Activated CD4-positive, alpha-beta T cell treated with anti-CD3 and anti-CD28 coated beads for 1 hour (primary cell): Measurements from ENCODE around the gene LRRC47.

Source experiments
- DNase-seq: peaks from one replicate; pipeline ENCODE4 v3.0.0-alpha.2; 2020

LRRC47 gene

GRCh38 chr1:3731583-3732433, 64.5 kb downstream of the LRRC47 start:
- no peak for DNase-seq

DNA sequence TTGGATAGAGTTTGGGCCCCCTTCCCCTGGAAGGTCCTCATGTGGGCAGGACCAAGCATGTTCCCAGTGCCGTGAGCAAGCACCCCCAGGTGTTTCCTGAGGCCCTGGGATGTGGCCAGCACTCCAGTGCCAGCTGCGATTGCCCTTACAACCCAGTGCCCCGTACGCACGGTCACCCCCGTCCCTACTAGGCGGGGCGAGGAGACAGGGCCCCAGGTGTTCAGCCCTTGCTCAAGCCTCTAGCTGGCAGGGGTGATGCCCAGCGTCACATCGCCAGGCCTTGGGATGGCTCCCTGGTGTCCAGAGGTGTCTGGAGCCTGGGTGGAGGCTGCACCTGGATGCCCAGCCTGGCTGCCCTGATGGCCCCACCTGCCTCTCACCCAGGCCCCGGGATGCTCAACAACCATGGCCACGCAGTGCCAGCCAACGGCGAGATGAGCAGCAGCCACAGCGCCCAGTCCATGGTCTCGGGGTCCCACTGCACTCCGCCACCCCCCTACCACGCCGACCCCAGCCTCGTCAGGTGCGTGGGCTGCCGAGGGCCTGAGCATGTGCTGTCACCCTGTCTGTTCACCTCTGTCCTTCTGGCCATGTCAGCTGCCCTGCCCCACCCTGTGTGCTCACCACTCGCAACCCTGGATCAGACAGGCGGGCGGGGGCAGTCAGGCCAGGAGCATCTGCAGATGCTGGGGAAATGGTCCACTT, 65.6 kb downstream of the LRRC47 start:
- no peak for DNase-seq

DNA sequence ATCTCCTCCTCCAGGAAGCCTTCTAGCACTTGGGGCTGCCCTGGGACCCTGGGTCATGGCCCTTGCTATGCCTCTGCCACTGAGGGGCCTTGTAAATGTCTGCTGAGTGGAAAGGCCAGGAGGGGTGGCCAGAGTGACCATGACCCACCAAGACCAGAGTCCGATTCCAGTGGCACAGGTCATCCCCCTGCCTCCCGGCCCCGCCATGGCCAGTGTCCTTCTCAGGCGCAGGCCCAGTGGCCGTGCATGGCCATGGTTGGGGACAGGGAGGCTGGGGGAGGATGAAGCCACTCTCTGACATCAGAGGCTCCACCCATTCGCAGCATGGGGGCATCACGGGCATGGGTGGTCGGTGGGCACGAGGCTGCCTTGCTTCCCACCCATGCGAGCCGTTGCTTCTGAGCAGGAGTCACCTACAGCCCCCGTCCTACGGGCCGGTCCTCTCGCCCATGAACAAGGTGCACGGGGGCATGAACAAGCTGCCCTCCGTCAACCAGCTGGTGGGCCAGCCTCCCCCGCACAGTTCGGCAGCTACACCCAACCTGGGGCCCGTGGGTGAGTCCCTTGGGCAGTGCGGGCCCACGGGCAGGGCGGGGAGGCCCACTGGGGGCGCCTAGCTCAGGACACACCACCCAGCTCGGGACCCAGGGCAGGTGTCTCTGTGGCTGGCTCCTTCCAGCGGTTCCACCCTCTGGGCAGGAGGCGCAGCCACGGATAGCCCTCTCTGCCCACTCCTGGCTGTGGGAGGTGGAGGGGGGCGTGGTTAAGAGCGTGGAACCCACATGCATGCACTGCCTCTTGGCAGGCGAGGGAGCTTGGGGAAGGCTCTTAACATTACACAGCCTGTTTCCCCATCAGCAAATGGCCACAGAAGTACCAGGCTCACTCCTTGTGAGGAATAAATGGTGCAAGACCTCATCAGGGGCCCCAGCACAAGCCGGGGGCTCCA, 66.4 kb downstream of the LRRC47 start:
- no peak for DNase-seq
